NCI-H2171 treated with DMSO at 0.1 percent for 48 hours (cell line): ENCODE measurements around the gene LRRC38.
"Not testable (repeated sequence)": the region's sequence is repeated elsewhere in the genome, so short reads cannot be mapped to it uniquely, and the experiment has no call there.

Experiments
- DNase-seq: peaks from one replicate; lab custom pipeline; 2025; lab: John Stamatoyannopoulos, UW

Gene LRRC38

GRCh38 chr1:13465515-13465914 lies 48.3 kb downstream of the LRRC38 start:
- no peak for DNase-seq

GRCh38 chr1:13462682-13463081 lies 51.1 kb downstream of the LRRC38 start:
- DNase-seq: no peak

GRCh38 chr1:13461977-13462376 lies 51.8 kb downstream of the LRRC38 start:
- no peak for DNase-seq

- no peak for DNase-seq
These were observed 56.8 kb downstream of the LRRC38 start for GRCh38 chr1:13456904-13457532.

- DNase-seq: peak; percentile 77
These were observed 62.3 kb downstream of the LRRC38 start for GRCh38 chr1:13451399-13451965.

- peak; percentile 75 for DNase-seq
These were observed 63.6 kb downstream of the LRRC38 start for GRCh38 chr1:13450204-13450603.

GRCh38 chr1:13443335-13443979 lies 70.3 kb downstream of the LRRC38 start:
- DNase-seq: no peak

- not testable (repeated sequence) for DNase-seq
These were observed 74.6 kb downstream of the LRRC38 start for GRCh38 chr1:13439104-13439783.

- peak; percentile 50 for DNase-seq
These were observed 78.3 kb downstream of the LRRC38 start for GRCh38 chr1:13435458-13435857.

- DNase-seq: not testable (repeated sequence)
These were observed 80.0 kb downstream of the LRRC38 start for GRCh38 chr1:13433694-13434358.

- DNase-seq: no peak
These were observed 81.6 kb downstream of the LRRC38 start for GRCh38 chr1:13432251-13432650.

GRCh38 chr1:13430495-13430894 lies 83.3 kb downstream of the LRRC38 start:
- DNase-seq: no peak
